Activated naive CD4-positive, alpha-beta T cell treated with anti-CD3 and anti-CD28 coated beads, Interleukin-2, amount 50 U/mL, for 24 hours (primary cell): ENCODE results near the gene UQCC2.
A peak's percentile ranks its signal among the peaks of the same experiment; 100 is the strongest.

Source experiments
- H3K27ac Mint-ChIP-seq: one replicate; pipeline ENCODE4 v1.8.0; 2021; ENCODE audit warnings: mild to moderate bottlenecking, mixed read lengths
- H3K27me3 Mint-ChIP-seq: one replicate; pipeline ENCODE4 v1.8.0; 2021; ENCODE audit warnings: mixed read lengths
- H3K36me3 Mint-ChIP-seq: one replicate; pipeline ENCODE4 v1.8.0; 2021; ENCODE audit warnings: mixed read lengths
- H3K4me1 Mint-ChIP-seq: one replicate; pipeline ENCODE4 v1.8.0; 2021; ENCODE audit warnings: mixed read lengths
- H3K4me3 Mint-ChIP-seq: one replicate; pipeline ENCODE4 v1.8.0; 2021; ENCODE audit warnings: mild to moderate bottlenecking, mixed read lengths
- H3K9me3 Mint-ChIP-seq: one replicate; pipeline ENCODE4 v1.8.0; 2021; ENCODE audit warnings: mixed read lengths

The UQCC2 gene

GRCh38 chr6:33654831-33655554, 56.5 kb downstream of the UQCC2 start:
- H3K4me3 Mint-ChIP-seq, result no peak overlapping the region
- H3K27ac Mint-ChIP-seq, result peak overlapping the region; percentile 8
- peaks cover 9% of the 10 kb centered on the region for H3K4me1 Mint-ChIP-seq
- H3K27me3 Mint-ChIP-seq, result no peaks in the 10 kb centered on the region
- H3K36me3 Mint-ChIP-seq, result peaks cover 1% of the 10 kb centered on the region
- no peaks in the 10 kb centered on the region for H3K9me3 Mint-ChIP-seq

- Mint-ChIP-seq H3K9me3 (no peaks in the 10 kb centered on the region), H3K4me3 (no peak overlapping the region), H3K36me3 (peaks cover 1% of the 10 kb centered on the region), H3K4me1 (peaks cover 15% of the 10 kb centered on the region), H3K27me3 (no peaks in the 10 kb centered on the region), H3K27ac (no peak overlapping the region)
Measured at GRCh38 chr6:33652002-33652401, 59.5 kb downstream of the UQCC2 start.

- Mint-ChIP-seq H3K9me3 (no peaks in the 10 kb centered on the region), H3K4me1 (peaks cover 18% of the 10 kb centered on the region), H3K27me3 (no peaks in the 10 kb centered on the region), H3K36me3 (peaks cover 1% of the 10 kb centered on the region), H3K4me3 (no peak overlapping the region), H3K27ac (no peak overlapping the region)
Measured at GRCh38 chr6:33651403-33651802, 60.1 kb downstream of the UQCC2 start.
